NB4 (cell line): ENCODE data around the gene AFTPH.

ENCODE experiments used
- CTCF ChIP-seq: IDR thresholded peaks from one replicate; pipeline ENCODE4 v1.5.1; 2012; ENCODE audit warnings: low read depth, low read length
- MAX ChIP-seq: IDR thresholded peaks from 2 replicates; pipeline ENCODE4 v1.6.1; 2011; ENCODE audit warnings: low read depth, low read length
- MYC ChIP-seq: IDR thresholded peaks from 2 replicates; pipeline ENCODE4 v1.6.1; 2011; ENCODE audit warnings: low read depth, low read length
- POLR2A ChIP-seq: IDR thresholded peaks from 2 replicates; pipeline ENCODE4 v1.6.1; 2011; ENCODE audit warnings: mild to moderate bottlenecking; ENCODE audit not compliant: insufficient read length; ENCODE audit errors: extremely low read depth

GRCh38 chr2:64617631-64618151, 93.6 kb downstream of the AFTPH start:
- TF ChIP-seq MAX = no peak
- TF ChIP-seq CTCF = no peak
- no peak for TF ChIP-seq MYC
- no peak for TF ChIP-seq POLR2A
